B cell (primary cell): ENCODE measurements around the gene URAD.

ENCODE experiments used
- EZH2 ChIP-seq: IDR thresholded peaks from 2 replicates; pipeline ENCODE4 v1.6.1; 2012; ENCODE audit warnings: borderline replicate concordance, low read depth, mild to moderate bottlenecking, moderate library complexity, low read length; ENCODE audit not compliant: insufficient read depth, poor library complexity, severe bottlenecking
- TF ChIP-seq, protein P1 (sequence below): fragments of 200-600 bp; IDR thresholded peaks from one replicate; pipeline ENCODE4 v1.8.0; 2022; ENCODE audit warnings: antibody characterized with exemption, mild to moderate bottlenecking

DNA sequence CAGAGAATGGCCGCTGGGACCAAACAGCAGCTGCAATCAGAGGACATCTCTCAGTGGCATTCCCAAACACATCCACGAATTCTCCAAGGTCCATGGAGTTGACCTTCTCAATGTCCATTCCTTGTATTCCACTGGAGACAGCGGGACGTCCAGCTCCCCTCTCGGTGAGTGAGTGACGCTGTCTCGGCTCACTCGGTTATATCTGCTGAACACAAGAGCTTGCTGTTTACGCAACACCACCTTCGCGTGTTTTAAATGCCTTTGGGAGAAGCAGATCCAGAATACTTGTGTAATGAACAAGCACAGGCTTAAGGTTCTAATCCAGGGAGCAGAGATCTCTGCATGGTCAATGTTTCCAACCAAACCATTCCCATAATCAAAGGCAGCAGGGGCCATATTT lies at the start of gene URAD:
- no peak for TF ChIP-seq EZH2
- TF ChIP-seq, protein P1, sequence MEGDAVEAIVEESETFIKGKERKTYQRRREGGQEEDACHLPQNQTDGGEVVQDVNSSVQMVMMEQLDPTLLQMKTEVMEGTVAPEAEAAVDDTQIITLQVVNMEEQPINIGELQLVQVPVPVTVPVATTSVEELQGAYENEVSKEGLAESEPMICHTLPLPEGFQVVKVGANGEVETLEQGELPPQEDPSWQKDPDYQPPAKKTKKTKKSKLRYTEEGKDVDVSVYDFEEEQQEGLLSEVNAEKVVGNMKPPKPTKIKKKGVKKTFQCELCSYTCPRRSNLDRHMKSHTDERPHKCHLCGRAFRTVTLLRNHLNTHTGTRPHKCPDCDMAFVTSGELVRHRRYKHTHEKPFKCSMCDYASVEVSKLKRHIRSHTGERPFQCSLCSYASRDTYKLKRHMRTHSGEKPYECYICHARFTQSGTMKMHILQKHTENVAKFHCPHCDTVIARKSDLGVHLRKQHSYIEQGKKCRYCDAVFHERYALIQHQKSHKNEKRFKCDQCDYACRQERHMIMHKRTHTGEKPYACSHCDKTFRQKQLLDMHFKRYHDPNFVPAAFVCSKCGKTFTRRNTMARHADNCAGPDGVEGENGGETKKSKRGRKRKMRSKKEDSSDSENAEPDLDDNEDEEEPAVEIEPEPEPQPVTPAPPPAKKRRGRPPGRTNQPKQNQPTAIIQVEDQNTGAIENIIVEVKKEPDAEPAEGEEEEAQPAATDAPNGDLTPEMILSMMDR, result no peak
